GM13976 (cell line): ENCODE measurements around the gene MPZL1.

Experiments
- DNase-seq: peaks from one replicate; pipeline ENCODE4 v3.0.0; 2012; ENCODE audit warnings: low spot score
- CTCF ChIP-seq: IDR thresholded peaks from 2 replicates; pipeline ENCODE4 v1.5.1; 2012; ENCODE audit warnings: borderline replicate concordance, mild to moderate bottlenecking; ENCODE audit not compliant: insufficient read depth; ENCODE audit errors: extremely low read depth, missing control alignments, control extremely low read depth
- in situ Hi-C: fragments of 300-500 bp; cut with MboI; formaldehyde crosslinking; loops from one replicate; pipeline ENCODE4 v1.12.0; 2022; ENCODE audit warnings: low sequenced_read_pairs, mixed read lengths, inconsistent platforms; ENCODE audit not compliant: unreplicated experiment

Gene MPZL1

GRCh38 chr1:167703557-167703956 is 18.2 kb upstream of the MPZL1 start:
- TF ChIP-seq CTCF, result no peak
- in situ Hi-C loops, result no loop called here
- no peak for DNase-seq

- DNase-seq, result no peak
- TF ChIP-seq CTCF, result no peak
- in situ Hi-C loops, result no loop called here
Observed at GRCh38 chr1:167704715-167705114, 17.1 kb upstream of the MPZL1 start.

- no peak for TF ChIP-seq CTCF
- in situ Hi-C loops, result no loop called here
- no peak for DNase-seq
Observed at GRCh38 chr1:167705250-167705649, 16.5 kb upstream of the MPZL1 start.

GRCh38 chr1:167706363-167706762 is 15.4 kb upstream of the MPZL1 start:
- no peak for DNase-seq
- in situ Hi-C loops, result no loop called here
- no peak for TF ChIP-seq CTCF

- DNase-seq, result no peak
- in situ Hi-C loops, result no loop called here
- TF ChIP-seq CTCF, result no peak
Observed at GRCh38 chr1:167706931-167707877, 14.6 kb upstream of the MPZL1 start.

GRCh38 chr1:167707942-167708341 is 13.8 kb upstream of the MPZL1 start:
- in situ Hi-C loops, result no loop called here
- TF ChIP-seq CTCF, result no peak
- DNase-seq, result no peak

- no peak for DNase-seq
- in situ Hi-C loops, result no loop called here
- no peak for TF ChIP-seq CTCF
Observed at GRCh38 chr1:167708940-167709389, 12.8 kb upstream of the MPZL1 start.
